Measurements from ENCODE around the gene RFX7. TPM values are rescaled to one million over a fixed set of nuclear protein-coding genes. Genes with fewer than 3 reads are reported as not detected.

Gene RFX7
- total RNA-seq, result 13.6 and 18.2 TPM in 2 replicates

GRCh38 chr15:56243163-56244037 is at the start of gene RFX7:
Gene RFX7 (minus strand): TSS chr15:56243879. CDS start chr15:56243285, 594 bp downstream.

Small RNAs within 50 kb of the gene (small RNA-seq; reads per million reads assigned to genes)
- gene CD24P2, result not detected
- not detected for gene RNU6-1287P

Other genes starting within 250 kb of the RFX7 start
- gene TEX9, start 121.5 kb upstream of the RFX7 start, total RNA-seq, result 3.5 and 4.6 TPM in 2 replicates
- 1.4 and 1.6 TPM in 2 replicates for gene MNS1, start 221.3 kb upstream of the RFX7 start, total RNA-seq